HUES48 (cell line): Measurements from ENCODE around the gene CLEC1A.

ENCODE experiments used
- H3K27ac ChIP-seq: one replicate; pipeline ENCODE4 v1.7.0; 2013; ENCODE audit warnings: low read depth, low read length, inconsistent platforms
- H3K27me3 ChIP-seq: 2 replicates; pipeline ENCODE4 v1.6.1; 2013; ENCODE audit warnings: mild to moderate bottlenecking, low read length; ENCODE audit not compliant: control insufficient read depth, insufficient read depth
- H3K36me3 ChIP-seq: 2 replicates; pipeline ENCODE4 v1.6.1; 2013; ENCODE audit warnings: low read length; ENCODE audit not compliant: control insufficient read depth, insufficient read depth
- H3K4me1 ChIP-seq: 2 replicates; pipeline ENCODE4 v1.6.1; 2013; ENCODE audit warnings: mild to moderate bottlenecking, low read length; ENCODE audit not compliant: control insufficient read depth, insufficient read depth
- H3K4me3 ChIP-seq: 2 replicates; pipeline ENCODE4 v1.5.1; 2013; ENCODE audit warnings: mild to moderate bottlenecking, low read depth, low read length
- H3K9ac ChIP-seq: 2 replicates; pipeline ENCODE4 v1.6.1; 2013; ENCODE audit warnings: mild to moderate bottlenecking, low read depth, low read length, moderate library complexity
- H3K9me3 ChIP-seq: 2 replicates; pipeline ENCODE4 v1.6.1; 2013; ENCODE audit warnings: low read length; ENCODE audit not compliant: control insufficient read depth, insufficient read depth

Gene CLEC1A

GRCh38 chr12:10122689-10123088 is 23.9 kb upstream of the CLEC1A start:
- Histone ChIP-seq H3K9me3 (no peaks in the 10 kb centered on the region), H3K27ac (no peak overlapping the region), H3K4me1 (no peaks in the 10 kb centered on the region), H3K9ac (no peak overlapping the region), H3K4me3 (no peak overlapping the region), H3K27me3 (no peaks in the 10 kb centered on the region), H3K36me3 (no peaks in the 10 kb centered on the region)

DNA sequence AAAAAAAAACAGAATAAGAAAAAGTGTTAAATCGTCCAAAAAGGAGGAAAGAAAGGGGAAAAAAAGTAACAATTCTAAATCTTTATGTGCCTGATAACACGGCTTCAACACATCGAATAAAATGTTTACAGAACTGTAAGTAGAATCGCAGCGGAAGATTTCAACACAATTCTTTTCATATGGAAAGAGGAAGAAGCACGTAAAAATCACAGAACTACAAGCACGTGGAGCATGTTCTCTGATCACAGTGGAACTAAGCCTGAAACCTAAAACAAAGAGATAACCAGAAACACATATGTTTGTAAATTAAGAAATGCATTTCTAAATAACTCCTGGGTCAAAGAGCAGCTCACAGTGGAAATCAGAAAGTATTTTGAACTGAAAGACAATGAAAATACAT is 22.5 kb upstream of the CLEC1A start:
- H3K4me3 ChIP-seq: no peak overlapping the region
- no peaks in the 10 kb centered on the region for H3K9me3 ChIP-seq
- H3K4me1 ChIP-seq: no peaks in the 10 kb centered on the region
- no peak overlapping the region for H3K27ac ChIP-seq
- H3K36me3 ChIP-seq: no peaks in the 10 kb centered on the region
- no peaks in the 10 kb centered on the region for H3K27me3 ChIP-seq
- H3K9ac ChIP-seq: no peak overlapping the region

GRCh38 chr12:10119066-10119465 is 20.3 kb upstream of the CLEC1A start:
- Histone ChIP-seq H3K4me3 (no peak overlapping the region), H3K36me3 (no peaks in the 10 kb centered on the region), H3K27ac (no peak overlapping the region), H3K9me3 (no peaks in the 10 kb centered on the region), H3K27me3 (no peaks in the 10 kb centered on the region), H3K9ac (no peak overlapping the region), H3K4me1 (no peaks in the 10 kb centered on the region)

DNA sequence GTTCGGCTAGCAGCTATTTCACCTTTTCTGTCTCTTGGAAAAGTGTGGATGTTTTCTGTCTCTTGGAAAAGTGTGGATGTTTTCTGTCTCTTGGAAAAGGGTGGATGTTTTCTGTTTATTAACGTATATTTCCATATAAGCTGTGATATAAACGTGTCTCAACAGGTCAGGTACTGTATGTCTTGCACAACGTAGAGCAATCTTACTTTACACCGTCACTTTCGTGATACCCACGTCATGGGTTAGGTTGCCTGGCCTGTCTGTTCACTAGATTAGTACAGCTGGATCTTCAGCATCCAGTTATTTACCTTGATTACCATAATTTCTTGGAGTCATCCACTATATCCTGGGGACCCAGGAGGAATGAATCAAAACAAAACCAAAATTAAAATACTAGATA is 17.1 kb upstream of the CLEC1A start:
- H3K4me3 ChIP-seq: no peak overlapping the region
- H3K27me3 ChIP-seq: no peaks in the 10 kb centered on the region
- no peaks in the 10 kb centered on the region for H3K4me1 ChIP-seq
- no peaks in the 10 kb centered on the region for H3K36me3 ChIP-seq
- H3K27ac ChIP-seq: no peak overlapping the region
- H3K9ac ChIP-seq: no peak overlapping the region
- no peaks in the 10 kb centered on the region for H3K9me3 ChIP-seq

- Histone ChIP-seq H3K36me3 (no peaks in the 10 kb centered on the region), H3K4me3 (no peak overlapping the region), H3K4me1 (no peaks in the 10 kb centered on the region), H3K27ac (no peak overlapping the region), H3K9me3 (no peaks in the 10 kb centered on the region), H3K27me3 (no peaks in the 10 kb centered on the region), H3K9ac (no peak overlapping the region)
These were observed 16.5 kb upstream of the CLEC1A start for GRCh38 chr12:10115311-10115710.

GRCh38 chr12:10113920-10114319 is 15.1 kb upstream of the CLEC1A start:
- H3K9me3 ChIP-seq: no peaks in the 10 kb centered on the region
- H3K36me3 ChIP-seq: no peaks in the 10 kb centered on the region
- H3K4me1 ChIP-seq: no peaks in the 10 kb centered on the region
- H3K9ac ChIP-seq: no peak overlapping the region
- no peak overlapping the region for H3K4me3 ChIP-seq
- no peak overlapping the region for H3K27ac ChIP-seq
- H3K27me3 ChIP-seq: no peaks in the 10 kb centered on the region

GRCh38 chr12:10113075-10113474 is 14.3 kb upstream of the CLEC1A start:
- no peaks in the 10 kb centered on the region for H3K36me3 ChIP-seq
- no peak overlapping the region for H3K27ac ChIP-seq
- no peak overlapping the region for H3K4me3 ChIP-seq
- no peaks in the 10 kb centered on the region for H3K4me1 ChIP-seq
- no peaks in the 10 kb centered on the region for H3K9me3 ChIP-seq
- no peak overlapping the region for H3K9ac ChIP-seq
- no peaks in the 10 kb centered on the region for H3K27me3 ChIP-seq

- no peaks in the 10 kb centered on the region for H3K4me1 ChIP-seq
- no peak overlapping the region for H3K4me3 ChIP-seq
- H3K27ac ChIP-seq: no peak overlapping the region
- H3K9me3 ChIP-seq: no peaks in the 10 kb centered on the region
- H3K9ac ChIP-seq: no peak overlapping the region
- no peaks in the 10 kb centered on the region for H3K27me3 ChIP-seq
- H3K36me3 ChIP-seq: no peaks in the 10 kb centered on the region
These were observed 12.7 kb upstream of the CLEC1A start for GRCh38 chr12:10111451-10111850.

DNA sequence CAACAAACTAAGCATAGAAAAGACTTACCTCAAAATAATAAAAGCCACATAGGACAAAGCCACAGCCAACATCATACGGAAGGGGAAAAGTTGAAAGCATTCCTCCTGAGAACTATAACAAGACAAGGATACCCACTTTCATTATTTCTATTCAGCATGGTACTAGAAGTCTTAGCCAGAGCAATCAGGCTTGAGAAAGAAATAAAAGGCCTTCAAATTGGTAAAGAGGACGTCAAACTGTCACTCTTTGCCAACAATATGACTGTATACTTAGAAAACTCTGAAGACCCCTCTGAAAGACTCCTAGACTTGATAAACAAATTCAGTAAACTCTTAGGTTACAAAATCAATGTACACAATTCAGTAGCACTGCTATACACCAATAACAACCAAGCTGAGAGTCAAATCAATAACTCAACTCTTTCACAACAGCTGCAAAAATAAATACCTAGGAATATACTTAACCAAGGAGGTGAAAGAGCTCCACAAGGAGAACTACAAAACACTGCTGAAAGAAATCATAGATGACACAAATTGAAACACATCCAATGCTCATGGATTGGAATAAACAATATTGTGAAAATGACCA is 11.6 kb upstream of the CLEC1A start:
- H3K9me3 ChIP-seq: no peaks in the 10 kb centered on the region
- H3K4me1 ChIP-seq: no peaks in the 10 kb centered on the region
- H3K27me3 ChIP-seq: no peaks in the 10 kb centered on the region
- H3K4me3 ChIP-seq: no peak overlapping the region
- no peak overlapping the region for H3K27ac ChIP-seq
- H3K36me3 ChIP-seq: no peaks in the 10 kb centered on the region
- H3K9ac ChIP-seq: no peak overlapping the region

GRCh38 chr12:10102322-10102721 is 3.5 kb upstream of the CLEC1A start:
- H3K9ac ChIP-seq: no peak overlapping the region
- no peaks in the 10 kb centered on the region for H3K36me3 ChIP-seq
- H3K27ac ChIP-seq: no peak overlapping the region

GRCh38 chr12:10101648-10102220 is 2.9 kb upstream of the CLEC1A start:
- Histone ChIP-seq H3K9ac (no peak overlapping the region), H3K27ac (no peak overlapping the region)

More at GRCh38 chr12:10102322-10102721, 3.5 kb upstream of the CLEC1A start:
- Histone ChIP-seq H3K4me3 (no peak overlapping the region), H3K9me3 (no peaks in the 10 kb centered on the region), H3K27me3 (no peaks in the 10 kb centered on the region), H3K4me1 (peaks cover 9% of the 10 kb centered on the region)

More at GRCh38 chr12:10101648-10102220, 2.9 kb upstream of the CLEC1A start:
- H3K4me1 ChIP-seq: peaks cover 9% of the 10 kb centered on the region
- H3K36me3 ChIP-seq: no peaks in the 10 kb centered on the region
- no peaks in the 10 kb centered on the region for H3K27me3 ChIP-seq
- no peaks in the 10 kb centered on the region for H3K9me3 ChIP-seq
- no peak overlapping the region for H3K4me3 ChIP-seq
